GM20431 (cell line): Measurements from ENCODE around the gene MAPK8.

Source experiments
- in situ Hi-C: fragments of 300-500 bp; cut with MseI, MboI; formaldehyde crosslinking; loops from one replicate; pipeline ENCODE4 v1.15.0; 2020; ENCODE audit warnings: low sequenced_read_pairs; ENCODE audit not compliant: unreplicated experiment

The MAPK8 gene

GRCh38 chr10:48484911-48485310 is 178.4 kb downstream of the MAPK8 start:
- in situ Hi-C loops: no loop called here

GRCh38 chr10:48485711-48486110 is 179.2 kb downstream of the MAPK8 start:
- in situ Hi-C loops: no loop called here

- in situ Hi-C loops: no loop called here
These were observed 180.8 kb downstream of the MAPK8 start for GRCh38 chr10:48487244-48487643.
